Loucy (cell line): Measurements from ENCODE around the gene STX19.

ENCODE experiments used
- EZH2phosphoT487 ChIP-seq: fragments of 200-600 bp; IDR thresholded peaks from 2 replicates; pipeline ENCODE4 v1.6.1; 2018; ENCODE audit warnings: antibody characterized with exemption, mild to moderate bottlenecking, moderate library complexity, borderline replicate concordance
- TF ChIP-seq, protein P1 (sequence below): fragments of 200-600 bp; sonication (generic); conservative IDR thresholded peaks from 2 replicates; pipeline ENCODE4 v1.5.1; 2014; ENCODE audit warnings: mild to moderate bottlenecking, antibody characterized with exemption, low read length

GRCh38 chr3:94011233-94011711 lies 17.1 kb downstream of the STX19 start:
- TF ChIP-seq, protein P1, sequence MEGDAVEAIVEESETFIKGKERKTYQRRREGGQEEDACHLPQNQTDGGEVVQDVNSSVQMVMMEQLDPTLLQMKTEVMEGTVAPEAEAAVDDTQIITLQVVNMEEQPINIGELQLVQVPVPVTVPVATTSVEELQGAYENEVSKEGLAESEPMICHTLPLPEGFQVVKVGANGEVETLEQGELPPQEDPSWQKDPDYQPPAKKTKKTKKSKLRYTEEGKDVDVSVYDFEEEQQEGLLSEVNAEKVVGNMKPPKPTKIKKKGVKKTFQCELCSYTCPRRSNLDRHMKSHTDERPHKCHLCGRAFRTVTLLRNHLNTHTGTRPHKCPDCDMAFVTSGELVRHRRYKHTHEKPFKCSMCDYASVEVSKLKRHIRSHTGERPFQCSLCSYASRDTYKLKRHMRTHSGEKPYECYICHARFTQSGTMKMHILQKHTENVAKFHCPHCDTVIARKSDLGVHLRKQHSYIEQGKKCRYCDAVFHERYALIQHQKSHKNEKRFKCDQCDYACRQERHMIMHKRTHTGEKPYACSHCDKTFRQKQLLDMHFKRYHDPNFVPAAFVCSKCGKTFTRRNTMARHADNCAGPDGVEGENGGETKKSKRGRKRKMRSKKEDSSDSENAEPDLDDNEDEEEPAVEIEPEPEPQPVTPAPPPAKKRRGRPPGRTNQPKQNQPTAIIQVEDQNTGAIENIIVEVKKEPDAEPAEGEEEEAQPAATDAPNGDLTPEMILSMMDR: no peak
- no peak for TF ChIP-seq EZH2phosphoT487
